OCI-LY3 (cell line): Measurements from ENCODE around the gene TRIM37.

Experiments used
- EZH2phosphoT487 ChIP-seq: fragments of 200-600 bp; shearing (Covaris generic); IDR thresholded peaks from 2 replicates; pipeline ENCODE4 v1.6.1; 2018; ENCODE audit warnings: antibody characterized with exemption, mixed run types, low read depth
- TF ChIP-seq, protein P1 (sequence below): fragments of 200-600, 300-600 bp; sonication (generic); IDR thresholded peaks from 2 replicates; pipeline ENCODE4 v1.5.1; 2014; ENCODE audit warnings: antibody characterized with exemption, low read length, low read depth

DNA sequence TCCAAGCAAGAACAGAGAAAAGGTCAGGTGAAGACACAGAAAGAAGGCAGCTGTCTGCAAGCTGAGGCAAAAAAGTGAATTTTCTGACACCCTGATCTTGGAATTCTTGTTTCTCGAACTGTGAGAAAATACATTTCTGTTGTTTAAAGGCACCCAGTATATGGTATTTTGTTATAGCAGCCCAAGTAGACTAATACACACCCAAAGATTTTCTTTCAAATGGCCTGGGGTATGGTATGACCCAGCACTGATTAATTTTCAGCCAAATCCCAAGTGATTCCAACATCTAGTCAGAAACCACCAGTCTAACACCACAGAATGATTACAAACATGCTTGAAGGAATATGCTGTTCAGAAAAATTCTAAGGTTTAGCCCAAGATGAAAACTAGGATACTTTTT lies 36.8 kb downstream of the TRIM37 start:
- TF ChIP-seq, protein P1, sequence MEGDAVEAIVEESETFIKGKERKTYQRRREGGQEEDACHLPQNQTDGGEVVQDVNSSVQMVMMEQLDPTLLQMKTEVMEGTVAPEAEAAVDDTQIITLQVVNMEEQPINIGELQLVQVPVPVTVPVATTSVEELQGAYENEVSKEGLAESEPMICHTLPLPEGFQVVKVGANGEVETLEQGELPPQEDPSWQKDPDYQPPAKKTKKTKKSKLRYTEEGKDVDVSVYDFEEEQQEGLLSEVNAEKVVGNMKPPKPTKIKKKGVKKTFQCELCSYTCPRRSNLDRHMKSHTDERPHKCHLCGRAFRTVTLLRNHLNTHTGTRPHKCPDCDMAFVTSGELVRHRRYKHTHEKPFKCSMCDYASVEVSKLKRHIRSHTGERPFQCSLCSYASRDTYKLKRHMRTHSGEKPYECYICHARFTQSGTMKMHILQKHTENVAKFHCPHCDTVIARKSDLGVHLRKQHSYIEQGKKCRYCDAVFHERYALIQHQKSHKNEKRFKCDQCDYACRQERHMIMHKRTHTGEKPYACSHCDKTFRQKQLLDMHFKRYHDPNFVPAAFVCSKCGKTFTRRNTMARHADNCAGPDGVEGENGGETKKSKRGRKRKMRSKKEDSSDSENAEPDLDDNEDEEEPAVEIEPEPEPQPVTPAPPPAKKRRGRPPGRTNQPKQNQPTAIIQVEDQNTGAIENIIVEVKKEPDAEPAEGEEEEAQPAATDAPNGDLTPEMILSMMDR: no peak
- no peak for TF ChIP-seq EZH2phosphoT487
